HG02840 (cell line): Measurements from ENCODE around the gene PCBP3.
"Not testable (repeated sequence)": the region's sequence is repeated elsewhere in the genome, so short reads cannot be mapped to it uniquely, and the experiment has no call there.

Experiments
- ATAC-seq: cut with Tn5 transposase; IDR thresholded peaks from one replicate; pipeline ENCODE4 v1.9.1; 2021; ENCODE audit warnings: mild to moderate bottlenecking, moderate library complexity, moderate number of reproducible peaks; ENCODE audit not compliant: unreplicated experiment, low FRiP score

Gene PCBP3

GRCh38 chr21:45945868-45946210 is 302.3 kb downstream of the PCBP3 start:
- no peak for ATAC-seq

- ATAC-seq, result no peak
These were observed 303.8 kb downstream of the PCBP3 start for GRCh38 chr21:45947296-45947695.

GRCh38 chr21:45947716-45948255 is 304.3 kb downstream of the PCBP3 start:
- no peak for ATAC-seq

GRCh38 chr21:45948576-45949141 is 305.1 kb downstream of the PCBP3 start:
- no peak for ATAC-seq

DNA sequence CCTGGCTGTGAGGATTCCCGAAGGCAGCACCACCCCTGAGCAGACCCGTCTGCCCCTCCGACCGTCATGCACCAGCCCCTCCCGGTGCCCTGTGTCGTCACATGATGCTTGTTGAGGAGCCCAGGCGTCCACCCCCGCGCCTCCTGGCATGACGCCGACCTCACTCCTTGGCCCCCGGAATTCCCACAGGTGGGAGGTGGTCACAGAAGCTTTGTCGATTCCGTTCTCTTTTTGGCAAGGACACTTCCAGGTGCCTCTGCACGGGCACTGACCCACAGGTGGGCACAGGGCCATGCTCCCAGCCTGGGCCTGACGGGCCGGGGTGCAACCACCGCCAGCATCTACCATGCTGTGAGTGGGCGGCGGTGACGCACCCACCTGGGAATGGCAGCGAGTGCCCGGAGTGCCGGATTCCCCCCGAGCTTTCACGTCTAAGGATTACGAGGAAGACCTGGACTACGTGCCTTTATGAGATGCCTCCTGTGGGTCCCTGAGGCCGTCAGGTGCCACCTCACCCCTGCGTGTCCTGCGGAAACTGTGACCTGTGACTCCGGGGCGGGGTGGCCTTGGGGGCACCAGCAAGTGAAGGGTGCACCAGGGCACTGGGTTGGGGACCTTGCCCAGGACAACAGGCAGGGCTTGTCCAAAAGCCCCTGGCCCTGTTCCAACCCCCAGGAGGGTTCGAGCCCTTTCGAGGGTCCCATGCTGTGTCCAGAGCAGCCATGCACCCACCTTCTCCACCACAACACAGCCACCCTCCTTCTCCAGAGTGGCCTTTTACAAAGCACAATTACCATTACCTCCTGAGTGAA is 306.6 kb downstream of the PCBP3 start:
- no peak for ATAC-seq

DNA sequence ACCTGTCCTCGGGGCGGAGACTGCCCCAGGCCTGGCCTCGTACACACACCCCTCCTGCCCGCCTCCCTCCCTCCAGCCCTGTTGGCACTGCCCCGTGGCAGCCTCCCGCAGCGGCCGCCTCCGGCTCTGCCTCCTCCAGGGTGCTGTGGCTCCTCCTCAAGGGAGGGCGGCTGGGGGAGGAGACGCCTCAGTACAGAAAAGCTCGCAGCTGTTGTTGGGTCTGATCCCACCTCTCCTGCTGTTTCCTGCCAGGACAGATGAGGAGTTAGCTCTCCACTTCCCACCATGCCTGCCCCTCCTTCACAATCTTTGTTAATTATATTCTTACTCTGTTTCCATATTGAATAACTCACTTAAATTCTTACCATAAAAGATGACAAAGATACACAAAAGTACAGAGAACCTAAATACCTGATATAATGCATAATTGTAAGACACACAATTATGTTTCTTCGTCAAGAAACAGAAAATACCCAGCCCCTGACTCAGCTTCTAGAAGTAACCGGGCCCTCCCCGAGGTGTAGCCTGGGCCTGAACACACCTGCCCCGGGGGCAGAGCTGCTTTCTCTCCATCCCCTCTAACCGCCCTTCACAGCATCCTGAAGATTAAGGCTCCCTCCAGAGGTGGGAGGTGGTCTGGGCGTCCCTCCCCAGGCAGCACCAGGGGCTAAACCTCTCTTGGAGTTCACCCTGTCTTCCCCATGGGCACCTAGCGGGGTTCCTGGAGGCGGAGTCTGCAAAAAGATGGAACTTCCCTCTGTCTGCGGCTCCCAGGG is 307.4 kb downstream of the PCBP3 start:
- ATAC-seq, result no peak

DNA sequence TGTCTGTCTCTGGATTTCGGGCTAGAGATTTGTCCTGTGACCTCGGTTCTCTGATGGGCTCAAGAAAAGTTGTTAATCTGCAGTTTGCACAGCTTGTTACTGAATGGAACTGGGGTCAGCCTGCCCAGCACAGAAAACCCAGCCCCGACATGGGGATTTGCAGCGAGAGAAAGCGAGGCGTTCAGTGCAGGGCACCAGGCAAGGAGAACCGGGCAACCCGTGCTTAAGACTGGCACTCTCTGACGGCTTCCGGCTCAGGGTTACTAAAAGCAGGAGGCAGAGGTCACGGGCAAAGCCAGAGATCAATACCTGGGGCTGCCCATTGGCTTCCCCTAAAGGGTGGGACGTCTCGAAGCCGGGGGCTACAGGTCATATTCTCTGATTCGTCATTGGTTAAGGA is 308.2 kb downstream of the PCBP3 start:
- ATAC-seq, result no peak

GRCh38 chr21:45952527-45952926 is 309.0 kb downstream of the PCBP3 start:
- not testable (repeated sequence) for ATAC-seq

- no peak for ATAC-seq
These were observed 309.4 kb downstream of the PCBP3 start for GRCh38 chr21:45952974-45953373.

DNA sequence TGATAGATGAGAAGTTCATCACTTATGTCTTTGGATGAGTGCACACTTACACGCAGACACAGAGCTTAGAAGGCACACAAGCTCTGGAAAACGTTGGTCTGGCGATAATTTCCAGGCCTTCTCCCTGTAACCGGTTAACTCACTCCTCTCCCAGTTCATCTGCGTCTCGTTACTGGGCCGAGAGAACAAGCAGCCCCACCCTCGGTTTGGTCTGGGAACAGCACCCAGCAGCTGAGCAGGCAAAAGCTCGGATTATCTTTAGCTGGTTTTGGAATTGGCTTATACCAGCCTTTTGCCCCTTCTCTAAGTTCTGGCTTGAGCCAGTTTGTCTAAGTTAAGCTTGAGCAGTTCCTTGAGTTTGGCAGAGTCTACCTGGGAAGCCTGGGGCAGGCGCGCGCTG is 310.7 kb downstream of the PCBP3 start:
- ATAC-seq, result no peak

DNA sequence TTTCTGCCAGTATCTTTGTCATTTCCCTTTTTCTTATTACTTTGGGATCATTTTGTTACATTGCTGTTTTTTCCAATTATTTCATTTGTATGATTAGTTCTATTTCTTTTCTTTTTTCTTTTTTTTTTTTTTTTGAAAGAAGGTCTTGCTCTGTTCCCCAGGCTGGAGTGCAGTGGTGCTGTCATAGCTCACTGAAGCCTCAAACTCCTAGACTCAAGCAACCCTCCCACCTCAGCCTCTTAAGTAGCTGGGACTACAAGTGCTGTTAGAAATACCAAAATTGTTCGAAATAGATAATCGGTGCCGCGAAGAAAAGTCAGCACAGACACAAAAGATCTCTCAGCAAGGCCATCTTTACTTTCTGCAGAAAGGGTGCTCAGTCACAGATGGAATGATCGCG is 311.4 kb downstream of the PCBP3 start:
- no peak for ATAC-seq

DNA sequence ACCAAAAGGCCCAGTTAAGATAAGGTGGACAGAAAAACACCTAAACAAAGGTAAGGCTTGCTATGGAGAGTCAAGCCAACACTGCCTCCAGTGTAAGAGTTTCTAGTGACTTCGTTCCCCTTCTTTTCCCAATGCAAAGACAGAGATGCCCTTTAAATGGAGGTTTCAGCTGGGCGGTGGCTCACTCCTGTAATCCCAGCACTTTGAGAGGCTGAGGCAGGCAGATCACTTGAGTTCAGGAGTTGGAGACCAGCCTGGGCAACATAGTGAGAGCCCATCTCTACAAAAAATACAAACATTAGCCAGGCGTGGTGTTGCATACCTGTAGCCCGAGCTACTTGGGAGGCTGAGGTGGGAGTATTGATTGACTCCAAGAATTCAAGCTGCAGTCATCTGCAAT is 314.0 kb downstream of the PCBP3 start:
- ATAC-seq, result no peak

DNA sequence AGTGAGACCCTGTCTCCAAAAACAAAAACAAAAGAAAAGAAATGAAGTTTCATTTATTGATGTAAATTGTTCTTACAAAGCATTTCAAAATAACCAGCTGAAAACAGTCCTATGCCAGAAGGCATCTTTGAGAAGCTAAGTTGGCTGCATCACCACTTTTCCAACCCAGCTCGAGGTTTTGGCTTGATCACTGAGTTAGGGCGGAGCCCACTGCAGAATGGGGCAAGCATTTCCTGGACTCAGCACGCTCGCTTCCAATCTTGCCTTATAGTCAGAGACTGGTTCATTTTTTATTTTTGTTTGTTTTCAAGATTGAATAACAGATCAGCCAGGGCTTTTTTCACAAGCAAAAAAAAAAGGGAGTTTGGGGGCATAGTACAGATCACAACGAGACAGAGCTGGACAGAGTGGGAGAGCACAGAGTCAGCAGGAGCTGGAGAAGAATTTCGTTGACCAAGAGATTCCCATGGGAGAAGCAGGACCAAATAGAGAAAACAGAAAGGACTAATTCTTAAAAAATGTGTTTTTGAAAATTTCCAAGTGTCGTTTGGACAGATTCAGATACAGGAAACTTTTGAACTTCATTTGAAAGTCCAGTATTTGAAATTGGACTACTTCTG is 314.6 kb downstream of the PCBP3 start:
- no peak for ATAC-seq

- no peak for ATAC-seq
These were observed 315.7 kb downstream of the PCBP3 start for GRCh38 chr21:45959182-45959581.

DNA sequence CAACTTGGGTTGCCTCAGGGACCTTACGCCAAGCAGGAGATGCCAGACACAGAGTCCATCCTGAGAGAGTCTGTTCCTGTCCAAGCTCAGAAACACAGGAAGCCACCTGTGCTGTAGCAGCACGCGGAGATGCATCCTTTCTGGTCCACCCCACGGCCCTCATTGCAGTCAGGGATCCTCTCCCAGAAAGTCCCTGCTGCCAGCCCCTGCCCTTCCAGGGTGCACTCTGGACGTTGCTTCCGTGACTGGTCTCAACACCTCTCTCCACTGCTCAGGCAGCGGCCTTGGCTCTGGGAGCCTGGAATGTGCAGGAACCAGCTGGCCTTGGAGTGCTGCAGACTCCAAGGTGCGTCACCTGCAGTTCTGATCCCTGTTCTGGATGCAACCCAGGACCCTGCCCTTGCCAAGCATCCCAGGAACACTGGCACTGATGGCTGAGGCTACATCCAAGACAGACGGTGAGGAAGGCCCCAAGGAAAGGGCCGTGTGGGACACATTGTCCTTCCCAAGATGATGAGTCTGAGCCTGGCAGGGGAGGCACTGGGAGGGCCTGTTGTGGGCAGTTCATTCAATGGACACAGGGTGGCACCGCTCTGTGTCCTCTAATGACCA is 316.4 kb downstream of the PCBP3 start:
- ATAC-seq, result no peak

- ATAC-seq, result not testable (repeated sequence)
These were observed 317.9 kb downstream of the PCBP3 start for GRCh38 chr21:45961408-45961807.

DNA sequence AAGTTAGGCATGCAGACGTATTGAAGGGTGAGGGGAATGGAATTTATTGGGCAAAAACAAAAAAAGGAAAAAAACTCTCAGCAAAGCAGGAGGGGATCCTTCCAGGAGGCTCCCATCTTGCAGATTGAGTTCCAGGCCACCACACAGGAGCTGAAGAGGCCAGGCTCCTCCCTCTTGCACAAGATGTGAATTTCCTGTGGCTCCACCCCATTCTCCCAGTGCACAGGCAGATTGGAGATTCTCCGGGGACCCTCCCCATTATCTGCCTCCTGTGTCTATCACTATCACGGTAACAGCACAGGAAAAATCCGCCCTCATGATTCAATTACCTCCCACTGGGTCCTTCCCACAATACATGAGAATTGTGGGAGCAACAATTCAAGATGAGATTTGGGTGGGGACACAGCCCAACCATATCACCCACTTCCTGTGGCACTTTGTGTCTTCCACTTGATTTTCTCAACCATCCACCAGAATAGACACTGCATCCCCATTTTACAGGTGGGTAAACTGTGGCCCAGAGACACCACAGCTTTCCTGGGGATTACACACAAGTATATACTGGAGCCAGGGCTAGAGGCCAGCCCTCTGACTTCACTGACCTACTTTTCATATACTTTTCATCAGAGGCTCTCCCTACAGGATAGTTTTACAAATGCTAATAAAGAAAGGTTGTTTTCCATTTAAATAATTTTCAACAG is 319.2 kb downstream of the PCBP3 start:
- ATAC-seq, result no peak

- ATAC-seq, result no peak
These were observed 319.7 kb downstream of the PCBP3 start for GRCh38 chr21:45963232-45963570.

DNA sequence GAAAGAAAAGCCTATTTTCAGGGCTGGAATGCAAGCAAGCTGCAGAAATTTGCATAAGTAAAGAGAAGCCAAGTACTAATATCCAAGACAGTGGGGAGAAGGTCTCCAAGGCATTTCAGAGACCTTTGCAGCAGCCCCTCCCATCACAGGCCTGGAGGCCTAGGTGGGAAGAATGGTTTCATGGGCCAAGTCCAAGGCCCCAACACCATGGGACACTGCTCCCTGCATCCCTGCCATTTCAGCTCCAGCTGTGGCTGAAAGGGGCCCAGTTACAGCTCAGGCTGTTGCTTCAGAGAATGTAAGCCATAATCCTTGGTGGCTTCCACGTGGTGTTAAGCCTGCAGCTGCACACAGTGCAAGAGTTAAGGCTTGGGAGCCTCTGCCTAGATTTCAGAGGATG is 321.1 kb downstream of the PCBP3 start:
- no peak for ATAC-seq
